Osteoblast (primary cell): ENCODE measurements around the gene RUNX3. TPM values are rescaled to one million over a fixed set of nuclear protein-coding genes. Genes with fewer than 3 reads are reported as not detected.

ENCODE experiments used
- DNase-seq: peaks from one replicate; pipeline ENCODE4 v3.0.0; 2011; ENCODE audit warnings: low spot score, mixed read lengths; ENCODE audit not compliant: insufficient read length; ENCODE audit errors: missing footprints
- H2AFZ ChIP-seq: 2 replicates; pipeline ENCODE4 v1.6.0; 2011; ENCODE audit warnings: mild to moderate bottlenecking, low read length
- H3K27ac ChIP-seq: 2 replicates; pipeline ENCODE4 v1.5.1; 2011; ENCODE audit warnings: mild to moderate bottlenecking, low read depth, low read length, moderate library complexity
- H3K27me3 ChIP-seq: 2 replicates; pipeline ENCODE4 v1.6.0; 2012; ENCODE audit warnings: mild to moderate bottlenecking, control low read depth, inconsistent platforms, low read length, moderate library complexity; ENCODE audit not compliant: insufficient read depth
- H3K36me3 ChIP-seq: 2 replicates; pipeline ENCODE4 v1.5.1; 2011; ENCODE audit warnings: mild to moderate bottlenecking, low read length, control low read depth, moderate library complexity; ENCODE audit not compliant: insufficient read depth
- H3K4me1 ChIP-seq: 2 replicates; pipeline ENCODE4 v1.5.1; 2011; ENCODE audit warnings: mild to moderate bottlenecking, low read length, control low read depth, moderate library complexity; ENCODE audit not compliant: insufficient read depth
- H3K4me2 ChIP-seq: 2 replicates; pipeline ENCODE4 v1.6.0; 2011; ENCODE audit warnings: mild to moderate bottlenecking, low read length; ENCODE audit not compliant: insufficient read depth
- H3K4me3 ChIP-seq: fragments of 200-600 bp; sonication (generic); 3 replicates; pipeline ENCODE4 v1.5.1; 2012; ENCODE audit warnings: mild to moderate bottlenecking, low read length, inconsistent platforms; ENCODE audit not compliant: insufficient read depth
- H3K79me2 ChIP-seq: 2 replicates; pipeline ENCODE4 v1.6.0; 2012; ENCODE audit warnings: mild to moderate bottlenecking, low read length, control low read depth, inconsistent platforms; ENCODE audit not compliant: insufficient read depth
- H3K9me3 ChIP-seq: 2 replicates; pipeline ENCODE4 v1.5.1; 2011; ENCODE audit warnings: low read depth, low read length, control low read depth
- H4K20me1 ChIP-seq: 2 replicates; pipeline ENCODE4 v1.6.0; 2012; ENCODE audit warnings: mild to moderate bottlenecking, low read length, control low read depth; ENCODE audit not compliant: insufficient read depth
- total RNA-seq: library from RNA; depleted of rRNA; stranded (reverse); fragments of >200 nt; gene quantifications from 2 replicates; pipeline ENCODE4 v1.2.3, GENCODE V29; 2012
- TF ChIP-seq, protein P1 (sequence below): IDR thresholded peaks from 2 replicates; pipeline ENCODE4 v1.5.1; 2011; ENCODE audit warnings: mild to moderate bottlenecking, low read depth, low read length, moderate library complexity; ENCODE audit errors: extremely low read depth

RUNX3 gene
- total RNA-seq, 1 donor, result 3.6 TPM

DNA sequence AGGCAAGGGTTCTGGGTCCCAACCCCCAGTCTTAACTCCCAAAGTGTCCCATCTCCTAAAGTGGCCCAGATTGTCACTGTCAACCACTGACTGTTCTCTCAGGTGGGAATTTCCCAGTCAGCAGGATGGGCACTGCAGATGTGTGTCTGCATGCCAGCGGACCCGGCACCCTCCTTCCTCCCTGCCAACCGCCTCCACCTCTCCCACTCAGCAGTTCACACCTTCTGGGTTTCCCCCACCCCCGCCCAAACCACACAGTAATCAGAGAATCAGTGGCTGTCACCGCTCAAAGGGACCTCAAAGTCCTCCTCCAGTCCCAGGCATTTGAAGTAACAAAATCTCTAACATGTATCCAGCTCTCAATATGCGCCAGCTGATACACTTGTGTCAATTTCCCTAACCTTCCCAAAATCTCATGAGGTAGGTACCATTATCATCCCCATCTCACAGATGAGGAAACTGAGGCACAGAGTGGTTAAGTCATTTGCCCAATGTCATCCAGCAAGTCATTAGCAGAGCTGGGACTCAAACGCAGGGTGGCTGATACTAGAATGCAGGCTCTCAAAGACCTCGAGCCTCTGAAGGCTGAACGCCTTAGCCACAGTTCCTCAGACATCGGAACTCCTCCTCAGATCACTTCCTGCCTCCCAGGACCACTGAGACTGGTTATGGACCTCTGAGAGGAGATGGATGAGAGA lies 4.8 kb downstream of the RUNX3 start:
- H2AFZ ChIP-seq, result no peak overlapping the region
- no peaks in the 10 kb centered on the region for H3K36me3 ChIP-seq
- no peak overlapping the region for H3K4me3 ChIP-seq
- H3K79me2 ChIP-seq, result no peaks in the 10 kb centered on the region
- no peaks in the 10 kb centered on the region for H3K4me1 ChIP-seq
- no peaks in the 10 kb centered on the region for H3K27me3 ChIP-seq
- DNase-seq, result no peak
- no peaks in the 10 kb centered on the region for H3K9me3 ChIP-seq
- H3K27ac ChIP-seq, result no peak overlapping the region
- no peaks in the 10 kb centered on the region for H4K20me1 ChIP-seq
- TF ChIP-seq, protein P1, sequence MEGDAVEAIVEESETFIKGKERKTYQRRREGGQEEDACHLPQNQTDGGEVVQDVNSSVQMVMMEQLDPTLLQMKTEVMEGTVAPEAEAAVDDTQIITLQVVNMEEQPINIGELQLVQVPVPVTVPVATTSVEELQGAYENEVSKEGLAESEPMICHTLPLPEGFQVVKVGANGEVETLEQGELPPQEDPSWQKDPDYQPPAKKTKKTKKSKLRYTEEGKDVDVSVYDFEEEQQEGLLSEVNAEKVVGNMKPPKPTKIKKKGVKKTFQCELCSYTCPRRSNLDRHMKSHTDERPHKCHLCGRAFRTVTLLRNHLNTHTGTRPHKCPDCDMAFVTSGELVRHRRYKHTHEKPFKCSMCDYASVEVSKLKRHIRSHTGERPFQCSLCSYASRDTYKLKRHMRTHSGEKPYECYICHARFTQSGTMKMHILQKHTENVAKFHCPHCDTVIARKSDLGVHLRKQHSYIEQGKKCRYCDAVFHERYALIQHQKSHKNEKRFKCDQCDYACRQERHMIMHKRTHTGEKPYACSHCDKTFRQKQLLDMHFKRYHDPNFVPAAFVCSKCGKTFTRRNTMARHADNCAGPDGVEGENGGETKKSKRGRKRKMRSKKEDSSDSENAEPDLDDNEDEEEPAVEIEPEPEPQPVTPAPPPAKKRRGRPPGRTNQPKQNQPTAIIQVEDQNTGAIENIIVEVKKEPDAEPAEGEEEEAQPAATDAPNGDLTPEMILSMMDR, result no peak
- H3K4me2 ChIP-seq, result no peak overlapping the region

DNA sequence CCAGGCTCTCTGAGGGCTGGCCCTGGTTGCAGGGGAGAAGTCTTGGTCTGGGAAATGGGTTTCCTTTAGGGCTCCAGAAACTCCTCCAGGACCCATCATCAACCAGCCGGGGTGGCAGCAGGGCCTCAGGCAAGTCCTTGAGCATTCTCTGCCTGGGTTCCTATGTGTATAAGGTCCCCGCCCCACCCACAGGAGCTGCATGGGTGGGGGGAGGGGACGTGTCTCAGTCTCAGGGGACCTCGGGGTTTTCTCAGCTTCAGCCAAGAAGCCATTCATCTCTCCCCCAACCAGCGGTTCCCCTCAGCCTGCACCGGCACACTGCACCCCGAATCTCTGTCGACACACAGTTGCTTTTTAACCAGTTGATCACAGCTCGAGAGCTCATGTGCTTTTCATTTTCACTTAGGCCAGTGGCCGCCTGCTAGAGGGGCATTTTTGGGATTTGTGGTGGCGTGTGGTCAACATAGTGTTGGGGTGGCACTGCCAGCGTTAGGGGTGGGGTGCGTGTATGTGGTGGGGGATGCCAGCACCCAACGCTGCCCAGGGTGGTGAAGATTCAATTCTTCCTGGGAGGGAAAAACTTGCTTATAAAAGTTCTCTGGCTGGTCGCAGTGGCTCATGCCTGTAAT lies 6.5 kb downstream of the RUNX3 start:
- Histone ChIP-seq H3K27me3 (no peaks in the 10 kb centered on the region), H3K4me2 (no peak overlapping the region), H3K4me3 (no peak overlapping the region), H3K36me3 (no peaks in the 10 kb centered on the region), H2AFZ (no peak overlapping the region), H3K27ac (no peak overlapping the region), H3K9me3 (no peaks in the 10 kb centered on the region), H3K4me1 (no peaks in the 10 kb centered on the region), H3K79me2 (no peaks in the 10 kb centered on the region), H4K20me1 (no peaks in the 10 kb centered on the region)
- TF ChIP-seq, protein P1, result no peak
- DNase-seq, result no peak

DNA sequence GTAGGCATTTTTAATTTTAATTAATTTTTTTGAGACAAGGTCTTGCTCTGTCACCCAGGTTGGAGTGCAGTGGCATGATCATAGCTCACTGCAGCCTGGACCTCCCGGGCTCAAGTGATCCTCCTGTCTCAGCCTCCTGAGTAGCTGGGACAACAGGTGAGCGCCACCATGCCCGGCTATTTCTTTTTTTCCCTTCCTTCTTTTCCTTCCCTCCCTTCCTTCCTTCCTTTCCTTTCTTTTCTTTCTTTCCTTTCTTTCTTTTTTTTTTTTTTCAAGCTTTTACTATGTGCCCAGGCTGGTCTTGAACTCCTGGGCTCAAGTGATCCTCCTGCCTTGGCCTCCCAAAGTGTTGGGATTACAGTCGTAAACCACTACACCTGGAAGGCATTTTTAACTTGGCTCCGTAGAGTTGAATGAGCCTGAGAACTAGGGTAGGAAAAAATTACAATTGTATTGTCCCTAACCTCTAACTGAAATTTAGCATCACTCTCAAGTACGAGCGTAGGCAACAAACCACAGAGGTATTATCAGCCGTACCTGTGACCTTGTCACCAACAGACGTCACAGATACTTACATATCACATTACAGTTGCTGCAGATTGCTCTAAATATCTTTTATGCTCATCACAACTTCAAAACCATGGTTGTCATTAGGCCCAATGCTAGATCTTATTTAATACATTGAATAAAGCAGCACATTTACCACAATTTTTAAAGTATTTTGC lies 8.0 kb downstream of the RUNX3 start:
- Histone ChIP-seq H3K27me3 (no peaks in the 10 kb centered on the region), H3K4me2 (no peak overlapping the region), H3K4me1 (no peaks in the 10 kb centered on the region), H3K36me3 (peaks cover 4% of the 10 kb centered on the region), H3K9me3 (no peaks in the 10 kb centered on the region), H2AFZ (no peak overlapping the region), H4K20me1 (no peaks in the 10 kb centered on the region), H3K27ac (no peak overlapping the region), H3K79me2 (no peaks in the 10 kb centered on the region), H3K4me3 (no peak overlapping the region)
- TF ChIP-seq, protein P1, result no peak
- no peak for DNase-seq

DNA sequence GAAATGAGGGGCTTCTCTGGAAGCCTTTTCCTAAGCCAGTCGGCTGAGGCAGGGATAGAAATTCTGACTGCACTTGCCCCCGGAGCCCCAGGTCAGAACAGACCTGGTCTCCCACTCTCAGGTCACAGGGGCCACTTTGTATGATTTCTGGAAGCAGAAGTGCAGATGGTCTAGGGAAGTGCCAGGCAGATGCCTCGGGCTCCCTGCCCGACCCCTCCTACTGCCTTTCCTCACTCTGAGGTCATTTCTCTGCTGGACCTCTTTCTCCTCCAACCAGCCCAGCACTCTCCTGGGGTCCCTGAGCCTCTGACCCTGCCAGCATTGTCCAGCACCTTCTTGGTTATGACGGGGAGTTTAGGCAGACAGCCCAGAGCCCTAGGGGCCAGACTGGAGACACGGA lies 8.7 kb downstream of the RUNX3 start:
- Histone ChIP-seq H2AFZ (no peak overlapping the region), H3K36me3 (peaks cover 4% of the 10 kb centered on the region), H3K4me3 (no peak overlapping the region), H3K4me1 (no peaks in the 10 kb centered on the region), H3K9me3 (no peaks in the 10 kb centered on the region), H4K20me1 (no peaks in the 10 kb centered on the region), H3K79me2 (no peaks in the 10 kb centered on the region), H3K27me3 (no peaks in the 10 kb centered on the region), H3K4me2 (no peak overlapping the region), H3K27ac (no peak overlapping the region)
- DNase-seq, result no peak
- TF ChIP-seq, protein P1, result no peak
